GM18511 (cell line): ENCODE measurements around the gene C4orf54.
A peak's percentile ranks its signal among the peaks of the same experiment; 100 is the strongest.

ENCODE experiments used
- ATAC-seq: cut with Tn5 transposase; IDR thresholded peaks from one replicate; pipeline ENCODE4 v1.9.1; 2021; ENCODE audit warnings: mild to moderate bottlenecking, moderate library complexity; ENCODE audit not compliant: unreplicated experiment

Gene C4orf54

GRCh38 chr4:99625369-99625768 lies 32.3 kb downstream of the C4orf54 start:
- ATAC-seq = peak; percentile 78

- no peak for ATAC-seq
Observed at GRCh38 chr4:99624141-99624719, 33.4 kb downstream of the C4orf54 start.

- no peak for ATAC-seq
Observed at GRCh38 chr4:99622341-99622740, 35.3 kb downstream of the C4orf54 start.

- no peak for ATAC-seq
Observed at GRCh38 chr4:99617374-99617773, 40.3 kb downstream of the C4orf54 start.

GRCh38 chr4:99615170-99615820 lies 42.3 kb downstream of the C4orf54 start:
- no peak for ATAC-seq

- ATAC-seq = no peak
Observed at GRCh38 chr4:99614491-99614890, 43.1 kb downstream of the C4orf54 start.

GRCh38 chr4:99612704-99613103 lies 44.9 kb downstream of the C4orf54 start:
- ATAC-seq = no peak

- no peak for ATAC-seq
Observed at GRCh38 chr4:99612281-99612680, 45.3 kb downstream of the C4orf54 start.

- no peak for ATAC-seq
Observed at GRCh38 chr4:99610605-99611175, 46.9 kb downstream of the C4orf54 start.

GRCh38 chr4:99608417-99608816 lies 49.2 kb downstream of the C4orf54 start:
- no peak for ATAC-seq
